H9 (cell line): ENCODE measurements around the gene PON2. TPM values are rescaled to one million over a fixed set of nuclear protein-coding genes. Genes with fewer than 3 reads are reported as not detected.

Source experiments
- DNase-seq: peaks from one replicate; pipeline ENCODE4 v3.0.0-alpha.2; 2017
- H2AFZ ChIP-seq: one replicate; pipeline ENCODE4 v1.6.1; 2013; ENCODE audit warnings: mild to moderate bottlenecking, low read length, control low read depth, moderate library complexity
- H2AK5ac ChIP-seq: 2 replicates; pipeline ENCODE4 v1.6.1; 2013; ENCODE audit warnings: low read length, control low read depth, mixed read lengths; ENCODE audit not compliant: insufficient read length
- H2BK120ac ChIP-seq: one replicate; pipeline ENCODE4 v1.6.1; 2013; ENCODE audit warnings: low read depth, mild to moderate bottlenecking, low read length, control low read depth, inconsistent platforms; ENCODE audit not compliant: poor library complexity, severe bottlenecking
- H2BK12ac ChIP-seq: 2 replicates; pipeline ENCODE4 v1.6.1; 2013; ENCODE audit warnings: low read length, control low read depth, mixed read lengths, low read depth; ENCODE audit not compliant: insufficient read length
- H2BK15ac ChIP-seq: 2 replicates; pipeline ENCODE4 v1.6.1; 2013; ENCODE audit warnings: low read depth, low read length, control low read depth
- H2BK20ac ChIP-seq: one replicate; pipeline ENCODE4 v1.6.1; 2013; ENCODE audit warnings: low read depth, mild to moderate bottlenecking, low read length, control low read depth, inconsistent platforms; ENCODE audit not compliant: poor library complexity, severe bottlenecking
- H2BK5ac ChIP-seq: 2 replicates; pipeline ENCODE4 v1.6.1; 2013; ENCODE audit warnings: low read length, control low read depth, mixed read lengths; ENCODE audit not compliant: insufficient read length
- H3K14ac ChIP-seq: 2 replicates; pipeline ENCODE4 v1.6.1; 2013; ENCODE audit warnings: low read length, control low read depth; ENCODE audit not compliant: insufficient read depth
- H3K18ac ChIP-seq: 2 replicates; pipeline ENCODE4 v1.6.1; 2013; ENCODE audit warnings: low read depth, mild to moderate bottlenecking, mixed read lengths, low read length, control low read depth; ENCODE audit not compliant: insufficient read length
- H3K23ac ChIP-seq: 2 replicates; pipeline ENCODE4 v1.6.1; 2013; ENCODE audit warnings: low read length, control low read depth, mixed read lengths, low read depth; ENCODE audit not compliant: insufficient read length
- H3K23me2 ChIP-seq: 2 replicates; pipeline ENCODE4 v1.6.1; 2013; ENCODE audit warnings: low read depth, mild to moderate bottlenecking, mixed read lengths, low read length, control low read depth; ENCODE audit not compliant: insufficient read length, poor library complexity, severe bottlenecking
- H3K27ac ChIP-seq: 2 replicates; pipeline ENCODE4 v1.5.1; 2013; ENCODE audit warnings: low read length, control low read depth, mixed read lengths, low read depth; ENCODE audit not compliant: insufficient read length
- H3K27me3 ChIP-seq: 2 replicates; pipeline ENCODE4 v1.6.1; 2013; ENCODE audit warnings: low read length, control low read depth, inconsistent platforms; ENCODE audit not compliant: insufficient read depth
- H3K4ac ChIP-seq: 2 replicates; pipeline ENCODE4 v1.6.1; 2013; ENCODE audit warnings: low read depth, mild to moderate bottlenecking, control low read depth, inconsistent platforms, low read length, moderate library complexity
- H3K4me1 ChIP-seq: 2 replicates; pipeline ENCODE4 v1.6.1; 2013; ENCODE audit warnings: low read length, control low read depth, inconsistent platforms; ENCODE audit not compliant: insufficient read depth
- H3K4me2 ChIP-seq: 2 replicates; pipeline ENCODE4 v1.6.1; 2013; ENCODE audit warnings: low read length, control low read depth, mixed read lengths; ENCODE audit not compliant: insufficient read length, insufficient read depth
- H3K56ac ChIP-seq: 2 replicates; pipeline ENCODE4 v1.6.1; 2013; ENCODE audit warnings: low read depth, mild to moderate bottlenecking, mixed read lengths, low read length, control low read depth; ENCODE audit not compliant: insufficient read length
- H3K79me1 ChIP-seq: 2 replicates; pipeline ENCODE4 v1.6.1; 2013; ENCODE audit warnings: low read depth, mild to moderate bottlenecking, moderate library complexity, low read length, control low read depth, inconsistent platforms; ENCODE audit not compliant: insufficient read depth, poor library complexity, severe bottlenecking
- H3K79me2 ChIP-seq: 2 replicates; pipeline ENCODE4 v1.6.1; 2013; ENCODE audit warnings: low read length, control low read depth, inconsistent platforms; ENCODE audit not compliant: insufficient read depth
- H3K9ac ChIP-seq: 2 replicates; pipeline ENCODE4 v1.6.1; 2013; ENCODE audit warnings: low read length, control low read depth, mixed read lengths; ENCODE audit not compliant: insufficient read length; ENCODE audit errors: extremely low read depth
- H3K9me3 ChIP-seq: one replicate; pipeline ENCODE4 v1.6.1; 2013; ENCODE audit warnings: low read depth, low read length, inconsistent platforms; ENCODE audit not compliant: control insufficient read depth
- H3T11ph ChIP-seq: one replicate; pipeline ENCODE4 v1.6.1; 2013; ENCODE audit warnings: mild to moderate bottlenecking, low read length, control low read depth, inconsistent platforms
- H4K20me1 ChIP-seq: one replicate; pipeline ENCODE4 v1.6.1; 2013; ENCODE audit not compliant: control insufficient read depth, insufficient read length, insufficient read depth
- H4K5ac ChIP-seq: 2 replicates; pipeline ENCODE4 v1.6.1; 2013; ENCODE audit warnings: low read depth, mild to moderate bottlenecking, mixed read lengths, low read length, control low read depth; ENCODE audit not compliant: insufficient read length
- H4K8ac ChIP-seq: replicated peaks from 2 replicates; pipeline ENCODE4 v1.6.1; 2013; ENCODE audit warnings: low read length, control low read depth, mixed read lengths, low read depth; ENCODE audit not compliant: insufficient read length
- H4K91ac ChIP-seq: 2 replicates; pipeline ENCODE4 v1.6.1; 2013; ENCODE audit warnings: low read depth, mild to moderate bottlenecking, moderate library complexity, mixed read lengths, low read length, control low read depth; ENCODE audit not compliant: insufficient read length
- H3K27ac Mint-ChIP-seq, 3 experiments: 2 replicates in 2 of 3; 3 replicates in 1 of 3; pipeline ENCODE4 v1.8.0; 2020 to 2021; ENCODE audit warnings: mixed read lengths in 3 of 3, mild to moderate bottlenecking in 1 of 3, moderate library complexity in 1 of 3
- H3K27me3 Mint-ChIP-seq: 2 replicates; pipeline ENCODE4 v1.8.0; 2021; ENCODE audit warnings: low read depth, mild to moderate bottlenecking, moderate library complexity, mixed read lengths
- H3K36me3 Mint-ChIP-seq, 3 experiments: 2 replicates in 2 of 3; 3 replicates in 1 of 3; pipeline ENCODE4 v1.8.0; 2020 to 2021; ENCODE audit warnings: low read depth in 3 of 3, mixed read lengths in 3 of 3; ENCODE audit not compliant: insufficient read depth in 1 of 3
- H3K4me1 Mint-ChIP-seq, 2 experiments: 2 replicates each; pipeline ENCODE4 v1.8.0; 2020; ENCODE audit warnings: mixed read lengths in 2 of 2
- H3K4me3 Mint-ChIP-seq, 2 experiments: 2 replicates in 1 of 2; 3 replicates in 1 of 2; pipeline ENCODE4 v1.8.0; 2020 to 2021; ENCODE audit warnings: mild to moderate bottlenecking in 2 of 2, mixed read lengths in 2 of 2, moderate library complexity in 1 of 2
- H3K9me3 Mint-ChIP-seq, 2 experiments: 2 replicates in 1 of 2; 3 replicates in 1 of 2; pipeline ENCODE4 v1.8.0; 2020; ENCODE audit warnings: mild to moderate bottlenecking in 2 of 2, mixed read lengths in 2 of 2, moderate library complexity in 1 of 2
- CTCF ChIP-seq: fragments of 200-600 bp; sonication (generic); conservative IDR thresholded peaks from 3 replicates; pipeline ENCODE4 v1.8.0; 2021; ENCODE audit warnings: antibody characterized with exemption, mild to moderate bottlenecking
- WGBS: extraction: QIAGEN DNeasy Blood & Tissue Kit; methylation state at CpG from one replicate; pipeline ENCODE4 v1.1.7; 2013; ENCODE audit warnings: missing lambda C conversion rate, low lambda C conversion rate, mixed read lengths; ENCODE audit not compliant: insufficient read length; ENCODE audit errors: extremely low coverage; 5-methylcytosine and 5-hydroxymethylcytosine counted together
- long read RNA-seq: library from polyadenylated mRNA; unstranded; transcript quantifications from one replicate; pipeline ENCODE4 v2.0.0, GENCODE V29; 2020
- total RNA-seq: library from RNA; stranded (reverse); gene quantifications from 2 replicates; pipeline ENCODE4 v1.2.1, GENCODE V29; 2021

The PON2 gene
- total RNA-seq, result 23.8 and 26.7 TPM in 2 replicates
- long read RNA-seq, transcript PON2-218 (9 exons, 1,653 nt), result major isoform, 81 of 131 reads
- long read RNA-seq, transcript PON2-202 (9 exons, 1,726 nt), result minor isoform, 31 of 131 reads
- long read RNA-seq, transcript PON2-215 (3 exons, 579 nt), result minor isoform, 7 of 131 reads
- long read RNA-seq, partial matches to known transcripts, result 2 of 131 reads
- long read RNA-seq, other reads (novel, unspliced or antisense), result 10 of 131 reads

- Mint-ChIP-seq H3K36me3 (peaks cover 0 to 5% (median 4%) of the 10 kb centered on the region in 3 experiments; a peak in 6 of 7 replicates), H3K4me1 (peaks cover 2 to 10% of the 10 kb centered on the region in 2 experiments; a peak in 3 of 4 replicates), H3K27me3 (no peaks in the 10 kb centered on the region), H3K27ac (peak within 1 kb of the TSS; percentile 45 to 95 (median 92)), H3K9me3 (no peaks in the 10 kb centered on the region), H3K4me3 (peak within 1 kb of the TSS; percentile 67 to 81)
- Histone ChIP-seq H3K23ac (no peak within 1 kb of the TSS), H3K79me2 (no peaks in the 10 kb centered on the region), H3K18ac (peak within 1 kb of the TSS; percentile 94), H3K9ac (peak within 1 kb of the TSS; percentile 85), H2BK12ac (peak within 1 kb of the TSS; percentile 60), H3K27me3 (no peaks in the 10 kb centered on the region), H3K56ac (no peak within 1 kb of the TSS), H4K91ac (no peak within 1 kb of the TSS), H3K4me1 (no peaks in the 10 kb centered on the region), H3K79me1 (no peaks in the 10 kb centered on the region), H4K20me1 (no peaks in the 10 kb centered on the region), H3K4me2 (peak within 1 kb of the TSS; percentile 84), H3K27ac (no peak within 1 kb of the TSS), H4K8ac (no peak within 1 kb of the TSS), H3K9me3 (no peaks in the 10 kb centered on the region), H2AFZ (peak within 1 kb of the TSS; percentile 84), H3T11ph (peak within 1 kb of the TSS; percentile 57), H2BK20ac (no peak within 1 kb of the TSS), H3K14ac (peak within 1 kb of the TSS; percentile 99), H2BK120ac (peak within 1 kb of the TSS; percentile 75), H2AK5ac (no peak within 1 kb of the TSS), H2BK5ac (no peak within 1 kb of the TSS), H4K5ac (peak within 1 kb of the TSS; percentile 41), H2BK15ac (no peak within 1 kb of the TSS), H3K23me2 (peaks cover 2% of the 10 kb centered on the region), H3K4ac (no peak within 1 kb of the TSS; the same call in 1 of the 2 replicates)
- DNase-seq, result peak; percentile 87
- TF ChIP-seq CTCF, result no peak
- WGBS, result no CpG with 5 or more reads among the region's 58 CpGs
Measured at GRCh38 chr7:95434557-95435421, at the start of gene PON2. Gene PON2, minus strand, starts transcription at chr7:95435028. Its CDS starts 77 bp downstream, at chr7:95434951.
